HG03045 (cell line): ENCODE data around the gene RHOH.

Experiments
- ATAC-seq: cut with Tn5 transposase; IDR thresholded peaks from one replicate; pipeline ENCODE4 v1.9.1; 2021; ENCODE audit warnings: mild to moderate bottlenecking, moderate library complexity; ENCODE audit not compliant: unreplicated experiment

The RHOH gene

DNA sequence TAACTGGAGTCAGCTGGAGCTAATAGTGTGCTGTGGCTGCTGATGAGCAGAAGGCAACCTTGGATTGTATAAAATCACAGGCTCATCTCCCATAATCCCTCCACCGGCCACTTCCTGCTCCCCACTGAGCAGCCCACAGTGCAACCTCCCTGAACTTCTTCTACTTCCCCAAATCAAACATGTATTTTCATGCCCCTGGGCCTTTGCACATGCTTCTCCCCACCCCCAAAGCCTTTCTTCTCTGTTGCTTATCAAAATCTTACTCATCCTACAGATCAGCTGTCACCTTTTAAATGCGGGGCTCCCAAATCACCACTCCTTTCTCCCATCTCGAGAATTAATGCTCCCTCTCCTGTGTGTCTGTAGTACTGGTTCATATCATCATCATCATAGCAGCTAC lies 35.8 kb downstream of the RHOH start:
- ATAC-seq = no peak

DNA sequence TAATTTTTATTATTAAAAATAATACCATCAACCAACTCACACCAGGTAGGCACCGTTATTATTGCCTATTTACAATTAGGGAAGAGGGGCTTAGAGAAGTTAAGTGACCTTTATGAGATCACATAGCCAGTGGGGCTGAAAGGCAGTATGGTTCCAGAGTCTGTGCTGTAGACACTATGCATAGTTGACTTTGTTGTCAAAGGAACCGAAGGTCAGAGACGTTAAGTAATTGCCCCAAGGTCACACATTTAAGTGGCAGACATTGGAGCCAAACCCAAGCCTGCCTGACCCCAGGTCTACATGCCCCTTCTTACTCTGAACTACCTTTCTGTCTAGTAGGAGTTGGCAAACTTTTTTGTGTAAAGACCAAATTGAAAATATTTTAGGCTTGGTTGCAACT lies 36.4 kb downstream of the RHOH start:
- ATAC-seq = no peak

DNA sequence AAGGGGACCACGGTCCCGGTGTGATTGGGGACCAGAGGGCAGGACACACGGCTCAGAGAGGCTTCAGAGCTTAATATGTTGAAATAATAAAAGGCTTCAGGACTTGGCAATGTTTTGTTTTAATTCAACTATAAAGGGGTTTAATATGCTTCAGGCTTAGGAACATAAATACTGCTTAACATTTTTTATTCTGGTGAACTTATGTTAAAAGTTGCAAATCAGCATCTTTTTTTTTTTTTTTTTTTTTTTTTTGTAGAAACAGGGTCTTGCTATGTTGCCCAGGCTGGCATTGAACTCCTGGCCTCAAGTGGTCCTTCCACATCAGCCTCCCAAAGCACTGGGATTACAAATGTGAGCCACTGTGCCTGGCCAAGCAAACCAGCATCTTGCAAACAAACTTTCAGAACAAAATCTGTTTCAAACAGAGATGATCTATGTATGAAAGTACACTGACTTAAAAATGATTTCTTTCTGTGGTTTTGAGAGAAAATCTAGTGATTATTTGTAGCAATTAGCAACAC lies 37.7 kb downstream of the RHOH start:
- no peak for ATAC-seq

DNA sequence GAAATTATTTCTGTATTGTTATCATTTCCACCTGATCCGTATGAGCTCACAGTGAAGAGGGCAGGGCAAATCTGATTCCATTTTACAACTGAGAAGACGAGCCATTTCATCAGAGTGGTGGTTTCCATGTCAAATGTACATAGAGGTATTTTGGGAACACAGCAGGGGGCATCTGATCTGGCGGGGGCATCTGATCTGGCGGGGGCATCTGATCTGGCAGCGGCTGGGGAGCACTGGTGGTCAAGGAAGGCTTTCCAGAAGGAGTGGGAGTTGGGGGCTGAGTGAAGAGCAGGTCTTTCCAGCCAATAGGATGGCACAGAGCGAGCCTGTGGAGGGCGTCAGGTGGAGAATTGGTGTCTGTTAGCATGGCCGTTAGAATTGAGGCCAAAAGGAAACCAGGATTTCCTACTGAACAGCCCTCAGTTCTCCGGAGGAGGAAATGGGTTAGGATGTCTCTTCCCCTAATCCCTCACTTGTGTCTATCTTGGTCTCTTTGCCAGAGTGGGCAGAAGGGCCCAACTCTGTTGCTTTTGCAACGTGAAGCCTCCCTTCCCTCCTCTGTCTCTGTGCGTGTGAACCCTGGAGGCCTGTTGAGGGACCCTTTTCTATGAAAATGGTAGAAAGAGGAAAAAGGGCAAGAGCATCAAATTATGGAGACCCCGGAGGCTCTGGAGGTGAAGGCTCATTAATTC lies 41.3 kb downstream of the RHOH start:
- no peak for ATAC-seq

DNA sequence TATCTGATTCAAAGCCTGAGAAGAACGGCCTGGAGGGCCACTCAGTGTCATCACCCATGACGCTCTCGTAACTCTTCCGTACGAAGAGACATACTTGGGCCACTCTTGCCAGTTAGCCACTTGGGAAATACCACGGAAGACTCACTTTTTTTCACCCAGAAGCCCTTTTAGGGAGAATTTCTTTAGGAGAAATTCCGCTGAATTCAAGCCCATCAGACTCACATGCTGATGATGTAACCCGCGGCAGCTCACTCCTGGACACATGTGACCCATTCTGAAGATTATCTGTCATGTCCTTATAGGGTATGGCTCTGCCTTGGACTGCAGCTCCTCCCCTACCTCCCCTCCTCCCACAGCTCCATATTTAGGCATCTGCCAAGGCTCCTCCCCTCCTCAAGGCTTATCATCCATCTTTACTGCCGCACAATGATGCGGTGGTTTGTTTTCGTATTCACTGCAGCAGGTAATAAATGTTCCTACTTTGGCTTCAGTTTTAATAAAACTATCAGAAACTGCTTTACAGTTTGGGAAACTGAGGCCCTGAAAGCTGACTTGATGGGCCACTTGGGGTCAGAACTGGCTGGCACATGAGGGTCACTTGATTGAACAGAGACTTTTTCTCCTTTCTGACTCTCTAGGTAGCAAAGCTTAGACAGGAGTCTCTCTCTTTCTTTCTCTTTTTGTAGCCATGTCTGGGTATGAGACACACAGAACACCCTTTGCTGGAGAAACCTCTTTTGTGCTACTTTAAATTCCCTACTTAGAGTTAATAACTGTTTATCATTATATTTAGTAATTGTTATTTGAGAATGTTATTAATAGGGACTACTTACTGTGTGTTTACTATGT lies 42.1 kb downstream of the RHOH start:
- no peak for ATAC-seq

DNA sequence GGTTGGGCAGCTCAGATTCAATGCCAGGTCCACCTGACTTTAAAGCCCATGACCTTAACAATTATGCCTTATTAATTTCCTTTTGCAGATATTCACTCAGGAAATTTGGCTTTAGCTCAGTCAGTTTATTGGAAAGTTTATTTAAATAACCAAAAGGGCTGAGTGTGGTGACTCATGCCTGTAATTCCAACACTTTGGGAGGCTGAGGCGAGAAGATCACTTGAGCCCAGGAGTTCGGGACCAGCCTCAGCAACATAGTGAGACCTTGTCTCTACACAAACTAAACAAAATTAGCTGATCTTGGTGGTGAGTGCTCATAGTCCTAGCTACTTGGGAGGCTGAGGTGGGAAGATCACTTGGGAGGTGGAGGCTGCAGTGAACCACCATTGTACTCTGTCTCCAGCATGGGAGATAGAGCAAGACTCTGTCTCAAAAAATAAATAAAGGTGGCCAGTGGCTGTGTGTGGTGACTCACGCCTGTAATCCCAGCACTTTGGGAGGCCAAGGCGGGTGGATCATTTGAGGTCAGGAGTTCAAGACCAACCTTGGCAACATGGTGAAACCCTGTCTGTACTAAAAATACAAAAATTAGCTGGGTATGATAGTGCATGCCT lies 43.3 kb downstream of the RHOH start:
- no peak for ATAC-seq

DNA sequence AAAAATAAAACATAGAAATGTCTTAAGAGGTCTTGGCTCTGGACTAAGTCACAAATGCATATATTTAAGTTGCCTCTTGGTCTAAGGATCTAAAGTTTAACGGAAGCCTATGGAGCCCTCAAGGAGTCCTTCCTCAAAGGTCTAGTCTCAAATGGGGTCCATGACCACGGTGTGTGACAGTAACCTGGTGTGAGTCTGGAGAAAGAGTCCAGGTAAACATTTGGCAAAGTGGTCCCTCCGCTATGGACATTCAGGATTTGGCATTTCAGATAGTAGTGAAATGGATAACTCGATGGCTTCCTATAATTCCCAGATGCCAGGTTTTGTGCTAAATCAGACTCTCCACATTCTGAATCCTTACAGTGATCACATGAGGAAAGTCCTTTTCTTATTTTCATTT lies 44.2 kb downstream of the RHOH start:
- ATAC-seq = no peak

DNA sequence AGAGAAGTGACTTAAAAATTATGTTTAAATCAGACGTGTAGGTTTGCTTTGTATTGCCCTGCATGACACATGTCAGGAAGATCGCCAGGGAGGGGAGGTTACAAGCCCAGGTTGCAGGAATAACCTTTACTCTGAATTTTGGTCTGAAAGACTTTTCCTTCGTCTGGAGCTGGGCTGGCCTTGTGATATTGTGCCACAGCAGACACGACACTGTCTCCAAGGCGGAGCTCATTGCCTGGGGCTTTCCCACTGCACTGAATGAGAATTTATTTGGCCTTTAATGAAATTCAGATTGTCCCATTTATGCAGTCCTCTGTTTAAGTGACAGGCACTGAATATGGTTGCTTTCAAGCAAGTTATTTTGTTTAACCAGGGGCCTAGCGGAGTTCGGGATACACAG lies 45.1 kb downstream of the RHOH start:
- ATAC-seq = no peak

DNA sequence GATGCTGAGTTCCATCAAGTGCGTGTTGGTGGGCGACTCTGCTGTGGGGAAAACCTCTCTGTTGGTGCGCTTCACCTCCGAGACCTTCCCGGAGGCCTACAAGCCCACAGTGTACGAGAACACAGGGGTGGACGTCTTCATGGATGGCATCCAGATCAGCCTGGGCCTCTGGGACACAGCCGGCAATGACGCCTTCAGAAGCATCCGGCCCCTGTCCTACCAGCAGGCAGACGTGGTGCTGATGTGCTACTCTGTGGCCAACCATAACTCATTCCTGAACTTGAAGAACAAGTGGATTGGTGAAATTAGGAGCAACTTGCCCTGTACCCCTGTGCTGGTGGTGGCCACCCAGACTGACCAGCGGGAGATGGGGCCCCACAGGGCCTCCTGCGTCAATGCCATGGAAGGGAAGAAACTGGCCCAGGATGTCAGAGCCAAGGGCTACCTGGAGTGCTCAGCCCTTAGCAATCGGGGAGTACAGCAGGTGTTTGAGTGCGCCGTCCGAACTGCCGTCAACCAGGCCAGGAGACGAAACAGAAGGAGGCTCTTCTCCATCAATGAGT lies 46.6 kb downstream of the RHOH start:
- no peak for ATAC-seq

DNA sequence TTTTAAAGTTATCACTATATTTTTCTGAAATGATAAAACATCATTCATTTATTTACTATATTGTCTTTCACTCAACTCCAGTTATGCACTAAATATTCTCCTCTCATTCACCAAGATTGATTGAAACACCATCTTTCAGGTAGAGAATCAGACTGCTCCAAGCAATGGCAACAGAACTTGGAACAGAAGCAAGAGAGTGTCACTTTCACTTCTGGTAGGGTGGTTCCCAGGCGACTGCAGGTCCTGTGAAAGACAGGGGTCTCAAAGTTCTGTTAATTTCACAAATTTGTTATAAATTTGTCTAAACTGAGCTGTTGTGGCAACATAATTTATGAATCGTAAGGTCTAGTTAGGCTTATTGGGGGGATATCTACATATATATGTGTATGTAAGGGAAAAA lies 47.8 kb downstream of the RHOH start:
- no peak for ATAC-seq

DNA sequence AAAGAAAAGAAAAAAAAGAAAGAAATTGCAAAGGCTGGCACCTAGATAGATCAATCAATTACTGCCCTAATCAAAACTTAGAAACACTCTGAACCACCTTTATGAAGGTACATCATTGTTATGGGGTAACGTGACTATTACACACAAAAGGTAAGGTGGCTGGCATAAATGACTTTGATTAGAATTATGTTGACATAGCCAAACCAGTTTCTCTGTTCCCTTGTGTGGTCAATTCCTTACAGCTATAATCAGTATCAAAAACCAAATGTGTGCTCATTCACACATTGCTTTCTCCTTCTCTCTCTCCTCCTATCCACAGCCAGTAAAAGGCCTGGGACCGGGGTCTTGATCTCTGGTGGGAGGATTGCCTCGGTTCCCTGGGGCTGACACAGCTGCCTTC lies 48.7 kb downstream of the RHOH start:
- no peak for ATAC-seq

DNA sequence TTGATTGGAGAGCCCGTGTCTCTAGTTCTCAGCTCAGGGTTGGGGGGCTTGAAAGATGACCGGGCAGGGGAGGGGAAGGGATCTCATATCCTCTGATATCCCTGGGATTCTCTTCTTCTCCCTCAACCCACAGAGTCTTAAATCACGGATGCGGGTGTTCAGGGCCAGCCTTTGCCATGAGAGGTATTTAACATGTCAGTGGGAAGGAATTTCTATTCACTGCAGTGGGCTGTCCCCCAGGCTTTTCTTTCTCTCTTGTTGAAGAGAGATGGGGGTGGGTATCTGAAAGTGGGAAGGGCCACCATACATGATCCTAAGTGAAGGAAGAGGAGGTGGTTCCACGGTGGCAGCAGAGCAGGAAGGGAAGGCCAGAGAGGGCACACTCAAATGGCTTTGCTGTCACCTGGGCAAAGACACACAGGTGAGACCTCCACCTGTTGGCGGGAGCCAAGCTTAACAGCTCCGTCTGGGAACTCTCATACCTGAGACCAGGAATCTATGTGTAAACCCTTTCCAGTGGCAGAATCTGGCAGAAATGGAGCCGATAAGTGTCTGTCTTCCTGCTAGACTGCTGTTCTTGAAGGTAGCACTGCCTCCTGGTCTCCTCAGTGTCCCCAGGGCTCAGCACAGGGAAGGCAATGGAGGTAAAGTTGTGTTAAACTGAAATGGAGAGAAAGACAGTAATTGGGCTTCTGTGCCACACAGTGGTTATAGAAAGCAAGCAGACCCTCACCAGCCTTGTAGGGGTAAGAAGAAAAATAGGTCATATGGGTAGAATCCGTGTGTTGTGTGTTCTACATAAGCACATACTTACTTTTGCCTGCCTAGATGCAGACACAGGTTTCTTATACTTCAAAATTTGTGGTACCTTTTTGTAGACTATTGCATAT lies 49.4 kb downstream of the RHOH start:
- ATAC-seq = no peak

DNA sequence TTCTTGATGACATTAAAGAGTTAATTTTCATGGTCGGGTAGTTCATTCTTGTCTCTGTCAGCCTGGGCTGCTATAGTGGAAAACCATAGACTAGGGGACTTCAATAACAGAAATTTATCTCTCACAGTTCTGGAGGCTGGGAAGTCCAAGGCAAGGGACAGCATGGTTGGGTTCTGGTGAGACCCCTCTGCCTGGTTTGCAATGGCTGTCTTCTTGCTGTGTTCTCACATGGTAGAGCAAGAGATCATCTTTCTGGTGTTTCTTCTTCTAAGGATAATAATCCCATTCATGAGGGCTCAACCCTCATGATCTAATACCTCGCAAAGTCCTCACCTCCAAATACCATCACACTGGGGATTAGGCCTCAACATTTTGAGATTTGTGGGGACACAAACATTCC lies 50.1 kb downstream of the RHOH start:
- ATAC-seq = no peak

DNA sequence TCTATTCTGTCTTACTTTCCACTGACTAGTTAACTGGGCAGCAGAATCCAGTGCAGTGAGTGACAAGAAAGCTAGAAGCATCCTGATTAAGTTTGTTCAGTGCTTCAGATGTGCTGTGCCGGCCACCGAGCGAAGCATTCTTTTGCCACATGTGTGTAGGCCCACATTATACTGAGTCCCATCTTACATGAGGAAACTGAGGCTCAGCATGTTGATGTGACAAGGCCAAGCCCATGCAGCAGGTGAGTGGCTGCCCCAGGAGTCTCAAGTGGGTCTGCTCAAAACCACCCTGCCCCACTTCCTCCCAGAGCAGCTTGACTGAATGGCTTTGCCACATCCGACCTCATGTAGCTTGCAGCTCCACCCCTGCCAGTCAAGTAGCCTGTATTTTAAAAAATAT lies 50.5 kb downstream of the RHOH start:
- ATAC-seq = no peak

DNA sequence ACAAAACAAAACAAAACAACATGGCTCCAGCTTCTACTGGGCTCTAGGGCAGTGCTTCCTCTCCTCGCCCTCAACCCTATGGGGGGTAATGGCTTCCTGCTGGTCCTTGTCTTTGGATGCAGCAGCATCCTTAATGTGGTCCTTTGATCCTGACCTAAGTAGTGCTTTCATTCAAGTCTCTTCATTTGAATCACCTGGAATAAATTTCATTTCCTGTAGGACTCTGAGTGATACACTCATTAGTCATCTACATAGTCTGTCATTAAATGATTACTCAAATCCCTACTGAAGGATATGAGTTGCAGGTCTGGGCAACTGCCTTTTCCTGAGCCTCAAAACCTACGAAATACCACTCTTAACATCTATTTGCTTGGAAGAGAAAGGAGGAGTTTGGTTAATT lies 54.5 kb downstream of the RHOH start:
- ATAC-seq = no peak

DNA sequence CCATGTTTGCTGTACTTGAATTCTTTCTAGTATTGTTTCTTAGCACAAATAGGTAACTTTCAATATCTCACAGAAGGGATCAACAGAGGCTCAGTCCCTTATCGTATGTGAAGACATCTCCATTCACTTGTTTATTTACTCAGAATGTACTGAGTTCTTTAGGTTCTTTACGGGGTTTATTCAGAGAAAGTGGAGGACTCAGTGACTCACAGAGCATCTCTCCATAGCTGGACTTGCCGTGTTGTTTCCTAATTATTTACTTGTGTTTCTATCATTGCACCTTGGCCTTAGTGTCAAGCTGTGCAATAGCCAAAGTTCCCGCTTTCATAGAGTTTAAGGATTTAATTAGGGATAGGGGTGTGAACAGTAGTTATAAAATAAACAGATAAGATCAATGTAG lies 57.1 kb downstream of the RHOH start:
- ATAC-seq = no peak

DNA sequence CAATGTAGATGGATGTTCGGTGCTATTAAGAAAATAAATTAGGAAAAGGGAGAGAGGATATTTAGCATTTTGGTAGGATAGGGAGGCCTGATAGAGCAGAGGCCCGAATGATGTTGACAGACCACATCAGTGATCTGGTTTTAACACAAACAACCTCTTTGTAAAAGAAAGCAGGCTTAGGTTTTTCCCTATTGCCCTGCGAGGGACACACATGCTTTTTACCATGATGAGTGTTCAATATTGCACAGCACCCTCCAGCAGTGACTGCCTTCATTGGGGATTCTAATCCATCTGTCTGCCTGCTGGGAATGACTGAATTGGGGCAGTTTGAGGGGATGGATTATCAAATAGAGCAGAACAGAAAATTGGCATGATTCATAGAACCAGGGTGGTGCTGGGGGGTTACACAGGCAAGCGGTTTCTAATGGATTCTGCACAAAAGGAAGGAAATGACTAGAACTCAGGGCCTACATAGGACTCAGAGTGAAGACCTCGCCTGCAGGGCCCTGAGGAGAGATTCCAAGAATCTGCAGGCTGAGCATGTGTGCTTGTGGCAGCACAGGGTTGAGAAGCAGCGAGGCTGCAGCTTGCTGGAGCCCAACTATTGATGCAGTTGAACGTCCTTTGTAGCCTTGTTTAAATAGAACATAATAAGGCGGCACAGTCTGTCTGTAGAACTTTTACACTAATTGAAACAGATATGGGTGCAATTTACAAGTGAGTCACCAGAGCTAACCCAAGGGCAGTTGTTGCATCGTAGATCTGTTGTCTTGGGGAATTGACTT lies 58.0 kb downstream of the RHOH start:
- no peak for ATAC-seq

DNA sequence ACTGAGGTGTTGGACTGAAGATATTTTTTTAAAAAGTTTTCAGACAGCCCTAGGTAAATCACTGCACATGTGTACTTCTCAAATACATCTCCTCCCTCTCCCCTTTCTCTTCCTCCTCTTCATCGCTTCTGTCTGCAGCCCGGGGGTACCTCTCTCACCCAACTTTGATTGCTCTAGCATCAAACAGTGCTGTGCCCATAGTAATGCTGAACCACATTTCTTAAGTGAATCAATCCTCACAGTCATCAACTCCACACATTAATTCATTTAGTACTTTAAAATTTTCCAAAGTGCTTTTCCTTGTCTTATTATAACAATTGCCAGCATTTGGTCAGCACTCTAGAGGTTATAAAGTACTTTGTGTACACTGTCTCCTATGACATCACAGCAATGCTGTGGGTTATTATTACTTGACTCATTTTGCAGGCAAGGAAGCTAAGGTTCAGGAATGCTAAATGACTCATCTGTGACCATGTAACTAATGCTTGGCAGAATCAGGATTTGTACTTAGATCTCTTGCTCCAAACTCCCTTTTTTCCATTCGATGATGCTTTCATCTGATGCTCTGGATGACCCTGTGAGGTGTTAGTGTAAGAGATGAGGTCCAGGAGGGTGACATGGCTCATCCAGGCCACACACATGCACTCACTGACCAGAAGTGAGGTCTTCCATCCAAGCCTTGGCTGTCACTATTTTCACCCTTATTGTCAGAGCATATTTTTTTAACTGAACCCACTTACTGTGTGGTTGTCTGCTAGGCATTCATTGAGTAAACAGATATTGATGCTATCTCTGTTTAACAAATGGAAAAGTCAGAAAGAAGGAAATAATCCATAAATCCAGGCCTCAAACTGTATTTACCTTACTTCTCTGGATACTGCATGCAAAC lies 58.8 kb downstream of the RHOH start:
- no peak for ATAC-seq

DNA sequence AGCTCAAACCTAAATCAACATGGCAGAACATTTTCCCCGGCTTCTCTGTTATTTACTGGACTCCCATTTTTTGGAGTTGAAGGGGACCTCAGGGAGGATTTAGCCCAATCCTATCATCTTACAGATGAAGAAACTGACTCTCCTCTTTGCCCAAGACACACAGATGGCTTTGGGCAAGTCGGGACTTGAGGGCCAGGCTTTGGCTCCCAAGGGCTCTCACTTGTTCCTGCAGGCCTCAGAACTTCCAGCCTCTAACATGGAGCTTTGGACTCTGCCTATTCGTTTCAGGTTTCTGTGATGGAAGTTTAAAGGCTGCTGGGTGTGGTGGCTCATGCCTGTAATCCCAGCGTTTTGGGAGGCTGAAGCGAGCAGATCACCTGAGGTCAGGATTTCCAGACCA lies 59.5 kb downstream of the RHOH start:
- ATAC-seq = no peak
